K562 (cell line): ENCODE data around the gene DYSF. TPM values are rescaled to one million over a fixed set of nuclear protein-coding genes. Genes with fewer than 3 reads are reported as not detected.

Experiments
- ATAC-seq: fragments of 200-7000 bp; cut with Tn5 transposase; 3 replicates; pipeline ENCODE4 v1.9.1; 2020; ENCODE audit warnings: moderate library complexity
- BruUV-seq: library from RNA; stranded (reverse); fragments of 400-500 nt; replicated peaks from 2 replicates; lab custom pipeline; 2021; lab: Mats Ljungman, UMichigan
- CTCF ChIA-PET: fragments of 300-600 bp; formaldehyde crosslinking; extraction: SDS; loops from one replicate; lab custom pipeline; 2021; ENCODE audit warnings: low intra/inter-chr PET ratio; lab: Yijun Ruan, JAX
- POLR2A ChIA-PET: fragments of 300-600, 350-650 bp; sonication (Branson Sonifier 250); formaldehyde crosslinking; extraction: SDS; loops from one replicate; lab custom pipeline; 2021; ENCODE audit warnings: antibody characterized with exemption, inconsistent platforms; lab: Yijun Ruan, JAX
- DNase-seq, 4 experiments: peaks; one replicate each; pipeline versions ENCODE4 v3.0.0 to v3.0.0-alpha.2; 2011 to 2018; ENCODE audit warnings: low spot score in 3 of 4, mixed read lengths in 3 of 4; ENCODE audit errors: extremely low read depth in 1 of 4
- FAIRE-seq: peaks from 2 replicates; lab custom pipeline; 2011; peaks lifted over from hg19 to GRCh38; lab: Jason Lieb, UNC
- H2AFZ ChIP-seq: 2 replicates; pipeline ENCODE4 v1.6.0; 2011; ENCODE audit warnings: low read depth, low read length, control low read depth, inconsistent platforms
- H3K27ac ChIP-seq: fragments of 200-600 bp; 3 replicates; pipeline ENCODE4 v1.8.0; 2011; ENCODE audit warnings: low read depth, mild to moderate bottlenecking, control low read depth, inconsistent platforms, low read length, moderate library complexity, mixed read lengths; ENCODE audit errors: extremely low read depth
- H3K27me3 ChIP-seq, 2 experiments: fragments of 300-600 bp in 1 of 2; 2 replicates in 1 of 2; 3 replicates in 1 of 2; pipeline versions ENCODE4 v1.6.0 to v1.8.0; 2011; ENCODE audit warnings: inconsistent platforms in 2 of 2, low read length in 2 of 2, mild to moderate bottlenecking in 1 of 2, mixed read lengths in 1 of 2, moderate library complexity in 1 of 2; ENCODE audit not compliant: control insufficient read depth in 2 of 2, insufficient read depth in 2 of 2
- H3K36me3 ChIP-seq: fragments of 300-600 bp; 3 replicates; pipeline ENCODE4 v1.8.0; 2011; ENCODE audit warnings: mild to moderate bottlenecking, low read length, inconsistent platforms; ENCODE audit not compliant: control insufficient read depth, insufficient read depth
- H3K4me1 ChIP-seq, 2 experiments: fragments of 200-600 bp in 1 of 2; replicated peaks in 1 of 2; 2 replicates in 1 of 2; 3 replicates in 1 of 2; pipeline versions ENCODE4 v1.5.1 to v1.8.0; 2011; ENCODE audit warnings: inconsistent platforms in 2 of 2, low read length in 2 of 2, mild to moderate bottlenecking in 1 of 2, mixed read lengths in 1 of 2, moderate library complexity in 1 of 2; ENCODE audit not compliant: control insufficient read depth in 2 of 2, insufficient read depth in 2 of 2
- H3K4me2 ChIP-seq: 2 replicates; pipeline ENCODE4 v1.6.1; 2011; ENCODE audit warnings: low read length, control low read depth, inconsistent platforms, mixed read lengths; ENCODE audit not compliant: insufficient read depth
- H3K4me3 ChIP-seq: fragments of 200-600 bp; sonication (generic), shearing (Covaris generic); 2 replicates; pipeline ENCODE4 v1.5.1; 2016; ENCODE audit warnings: control low read depth, inconsistent platforms
- H3K79me2 ChIP-seq: fragments of 200-600 bp; 3 replicates; pipeline ENCODE4 v1.8.0; 2011; ENCODE audit warnings: low read length, inconsistent platforms; ENCODE audit not compliant: control insufficient read depth, insufficient read depth
- H3K9ac ChIP-seq, 2 experiments: 2 replicates each; pipeline versions ENCODE4 v1.6.0 to v1.6.1; 2011; ENCODE audit warnings: low read depth in 2 of 2, low read length in 2 of 2, control low read depth in 1 of 2, inconsistent platforms in 1 of 2, mild to moderate bottlenecking in 1 of 2, mixed read lengths in 1 of 2; ENCODE audit not compliant: insufficient read depth in 1 of 2
- H3K9me1 ChIP-seq: one replicate; pipeline ENCODE4 v1.6.0; 2011; ENCODE audit warnings: inconsistent platforms, mild to moderate bottlenecking, low read length, moderate library complexity; ENCODE audit not compliant: control insufficient read depth, insufficient read depth
- H3K9me3 ChIP-seq: replicated peaks from 2 replicates; pipeline ENCODE4 v1.5.1; 2011; ENCODE audit warnings: low read depth, low read length, inconsistent platforms; ENCODE audit not compliant: control insufficient read depth, insufficient read depth
- H4K20me1 ChIP-seq: replicated peaks from 2 replicates; pipeline ENCODE4 v1.6.1; 2011; ENCODE audit warnings: low read length, inconsistent platforms, mixed read lengths; ENCODE audit not compliant: control insufficient read depth, insufficient read depth
- CBX5 ChIP-seq: IDR thresholded peaks from 2 replicates; pipeline ENCODE4 v1.6.1; 2014; ENCODE audit warnings: low read depth, borderline replicate concordance
- FOXJ2 ChIP-seq: fragments of 200-800 bp; sonication (Bioruptor generic); IDR thresholded peaks from 2 replicates; pipeline ENCODE4 v1.6.1; 2016; ENCODE audit warnings: missing genetic modification characterization, missing compliant biosample characterization
- HDGF ChIP-seq: fragments of 450-650 bp; IDR thresholded peaks from 2 replicates; pipeline ENCODE4 v1.6.1; 2016
- NEUROD1 ChIP-seq: fragments of 150-350 bp; IDR thresholded peaks from 2 replicates; pipeline ENCODE4 v1.6.1; 2014; ENCODE audit warnings: borderline replicate concordance, low read length, low read depth; ENCODE audit not compliant: partially characterized antibody
- PHF21A ChIP-seq: fragments of 450-650 bp; IDR thresholded peaks from 2 replicates; pipeline ENCODE4 v1.6.1; 2017; ENCODE audit warnings: low read depth, borderline replicate concordance
- RERE ChIP-seq: sonication (generic); formaldehyde crosslinking; IDR thresholded peaks from 2 replicates; pipeline ENCODE4 v1.8.0; 2023; ENCODE audit warnings: missing genetic modification reagents, mild to moderate bottlenecking, borderline replicate concordance
- THRAP3 ChIP-seq: fragments of 450-650 bp; IDR thresholded peaks from 2 replicates; pipeline ENCODE4 v1.6.1; 2016; ENCODE audit warnings: mild to moderate bottlenecking, inconsistent platforms, borderline replicate concordance
- ZNF347 ChIP-seq: fragments of 450-650 bp; formaldehyde crosslinking; IDR thresholded peaks from 2 replicates; pipeline ENCODE4 v1.4.0; 2020; ENCODE audit warnings: low read depth, mild to moderate bottlenecking, moderate library complexity
- ZNF75A ChIP-seq: fragments of 450-650 bp; formaldehyde crosslinking; IDR thresholded peaks from 2 replicates; pipeline ENCODE4 v1.4.0; 2020; ENCODE audit warnings: mild to moderate bottlenecking
- WGBS: fragments of 100-300 bp; shearing (Covaris generic); methylation state at CpG from one replicate; pipeline ENCODE4 v1.1.6; 2016; ENCODE audit warnings: low coverage, mixed read lengths; ENCODE audit not compliant: insufficient coverage; ENCODE audit errors: missing lambda C conversion rate; 5-methylcytosine and 5-hydroxymethylcytosine counted together
- in situ Hi-C: fragments of 300-500 bp; cut with MboI; formaldehyde crosslinking; loops from 4 replicates; pipeline ENCODE4 v1.15.0; 2018; ENCODE audit warnings: inconsistent platforms, mixed read lengths
- intact Hi-C: fragments of 100-400 bp; cut with micrococcal nuclease; formaldehyde crosslinking; loops from 2 replicates; pipeline ENCODE4 v1.14.2; 2022
- polyA plus RNA-seq, 8 experiments: library from polyadenylated mRNA; depleted of rRNA in 4 of 8; stranded (reverse) in 5 of 8; unstranded in 3 of 8; fragments of >200 nt; fragmentation: Nextera tagmentation in 2 of 8; fragmentation: Illumina TruSeq in 1 of 8; extraction: Ambion mirVana in 2 of 8; extraction: Trizol in 1 of 8; gene quantifications; 2 replicates each; pipeline versions ENCODE4 v1.2.1 to v1.2.3, GENCODE V29; 2011 to 2014; ENCODE audit warnings: inconsistent platforms in 1 of 8, missing spikeins in 1 of 8
- total RNA-seq, 7 experiments: library from RNA; depleted of rRNA in 6 of 7; stranded (reverse); fragments of >200 nt in 6 of 7; fragmentation: Illumina TruSeq in 2 of 7; extraction: Trizol in 2 of 7; gene quantifications; 2 replicates each; pipeline versions ENCODE4 v1.2.1 to v1.2.3, GENCODE V29; 2011 to 2021; ENCODE audit warnings: low replicate concordance in 1 of 7

The DYSF gene
- total and polyA plus RNA-seq, 9 of the 15 experiments (the other 6 are each of a cell fraction or from before 2014, with no cell fraction given) = 0.01 to 0.80 (median 0.29) TPM

- in situ Hi-C loops = no loop called here
- ChIA-PET CTCF (no interaction called here), POLR2A (interaction anchor here (0.6 kb wide), 1 partner anchor 416 kb away, joined by 3 read pairs; no protein-coding TSS in a partner anchor)
- Histone ChIP-seq H3K9me1 (no peaks in the 10 kb centered on the region), H3K4me3 (no peak overlapping the region), H3K4me2 (no peak overlapping the region), H3K9me3 (no peaks in the 10 kb centered on the region), H3K27ac (no peak overlapping the region), H3K9ac (0 out of 4 replicates have a peak overlapping the region, but pooled peaks of 1 of the 2 experiments have one; percentile 35), H3K36me3 (no peaks in the 10 kb centered on the region), H2AFZ (no peak overlapping the region), H4K20me1 (0 out of 2 replicates have a peak, but pooled peaks cover 8% of the 10 kb centered on the region), H3K79me2 (no peaks in the 10 kb centered on the region), H3K4me1 (no peaks in the 10 kb centered on the region; a peak in 1 of 5 replicates), H3K27me3 (peaks cover 0 to 45% of the 10 kb centered on the region in 2 experiments; a peak in 2 of 5 replicates)
- BruUV-seq = no TSS peak
- DNase-seq (no peak), FAIRE-seq (no peak), ATAC-seq (no peak)
- intact Hi-C loops = no loop called here
- TF ChIP-seq THRAP3 (no peak), ZNF75A (no peak), ZNF347 (CRISPR knock-in tag) (no peak), NEUROD1 (no peak), RERE (CRISPR knock-in tag) (no peak), HDGF (no peak), PHF21A (no peak), FOXJ2 (tag) (no peak), CBX5 (no peak)
- WGBS = 11% methylated on average over 15 of the region's 15 CpGs
Observed at GRCh38 chr2:71611781-71612527, 158.6 kb downstream of the DYSF start.
